Left renal pelvis (tissue), 4 donors: Measurements from ENCODE around the gene ZBTB42. TPM values are rescaled to one million over a fixed set of nuclear protein-coding genes. Genes with fewer than 3 reads are reported as not detected.

Source experiments
- DNase-seq, 4 donors: peaks; one replicate each; pipeline ENCODE4 v3.0.0-alpha.2; 2013; ENCODE audit warnings: low read depth in 4 of 4, low spot score in 3 of 4
- polyA plus RNA-seq, 4 donors: library from polyadenylated mRNA; unstranded; fragments of 120-200 nt; gene quantifications; one replicate each; pipeline ENCODE4 v1.2.1, GENCODE V29; 2013; ENCODE audit not compliant: insufficient read length in 4 of 4

Gene ZBTB42
- polyA plus RNA-seq, 4 donors = 2.0 to 4.7 (median 3.9) TPM

- no peak for DNase-seq
Observed at GRCh38 chr14:104793703-104793959, 7.3 kb upstream of the ZBTB42 start.

- DNase-seq = no peak
Observed at GRCh38 chr14:104794099-104794498, 6.8 kb upstream of the ZBTB42 start.

- DNase-seq = no peak
Observed at GRCh38 chr14:104794631-104794992, 6.3 kb upstream of the ZBTB42 start.

- DNase-seq = no peak
Observed at GRCh38 chr14:104794993-104795780, 5.7 kb upstream of the ZBTB42 start, which contains the start of gene AKT1. AKT1 (minus strand) TSS chr14:104795748; CDS start chr14:104792643, 3,105 bp downstream.

GRCh38 chr14:104795781-104796686, 4.9 kb upstream of the ZBTB42 start:
- DNase-seq = no peak

GRCh38 chr14:104796687-104797081, 4.2 kb upstream of the ZBTB42 start:
- no peak for DNase-seq

GRCh38 chr14:104797115-104798044, 3.5 kb upstream of the ZBTB42 start:
- no peak for DNase-seq

GRCh38 chr14:104798300-104799243, 2.3 kb upstream of the ZBTB42 start:
- DNase-seq = no peak

- DNase-seq = no peak
Observed at GRCh38 chr14:104799244-104800014, 1.5 kb upstream of the ZBTB42 start.

GRCh38 chr14:104800015-104800770, 708 bp upstream of the ZBTB42 start:
- DNase-seq = no peak

- DNase-seq = no peak
Observed at GRCh38 chr14:104801520-104802393, 856 bp downstream of the ZBTB42 start.

- no peak for DNase-seq
Observed at GRCh38 chr14:104802394-104803184, 1.7 kb downstream of the ZBTB42 start.

- no peak for DNase-seq
Observed at GRCh38 chr14:104803280-104803911, 2.5 kb downstream of the ZBTB42 start.

- no peak for DNase-seq
Observed at GRCh38 chr14:104803912-104804410, 3.1 kb downstream of the ZBTB42 start.

- no peak for DNase-seq
Observed at GRCh38 chr14:104804481-104805325, 3.8 kb downstream of the ZBTB42 start.
